Osteoblast (primary cell): ENCODE results near the gene RBM33. TPM values are rescaled to one million over a fixed set of nuclear protein-coding genes. Genes with fewer than 3 reads are reported as not detected.
A peak's percentile ranks its signal among the peaks of the same experiment; 100 is the strongest.
"Not testable (repeated sequence)": the region's sequence is repeated elsewhere in the genome, so short reads cannot be mapped to it uniquely, and the experiment has no call there.

Experiments used
- DNase-seq: peaks from one replicate; pipeline ENCODE4 v3.0.0; 2011; ENCODE audit warnings: low spot score, mixed read lengths; ENCODE audit not compliant: insufficient read length; ENCODE audit errors: missing footprints
- H2AFZ ChIP-seq: 2 replicates; pipeline ENCODE4 v1.6.0; 2011; ENCODE audit warnings: mild to moderate bottlenecking, low read length
- H3K27ac ChIP-seq: 2 replicates; pipeline ENCODE4 v1.5.1; 2011; ENCODE audit warnings: mild to moderate bottlenecking, low read depth, low read length, moderate library complexity
- H3K27me3 ChIP-seq: 2 replicates; pipeline ENCODE4 v1.6.0; 2012; ENCODE audit warnings: mild to moderate bottlenecking, control low read depth, inconsistent platforms, low read length, moderate library complexity; ENCODE audit not compliant: insufficient read depth
- H3K36me3 ChIP-seq: 2 replicates; pipeline ENCODE4 v1.5.1; 2011; ENCODE audit warnings: mild to moderate bottlenecking, low read length, control low read depth, moderate library complexity; ENCODE audit not compliant: insufficient read depth
- H3K4me1 ChIP-seq: 2 replicates; pipeline ENCODE4 v1.5.1; 2011; ENCODE audit warnings: mild to moderate bottlenecking, low read length, control low read depth, moderate library complexity; ENCODE audit not compliant: insufficient read depth
- H3K4me2 ChIP-seq: 2 replicates; pipeline ENCODE4 v1.6.0; 2011; ENCODE audit warnings: mild to moderate bottlenecking, low read length; ENCODE audit not compliant: insufficient read depth
- H3K4me3 ChIP-seq: fragments of 200-600 bp; sonication (generic); 3 replicates; pipeline ENCODE4 v1.5.1; 2012; ENCODE audit warnings: mild to moderate bottlenecking, low read length, inconsistent platforms; ENCODE audit not compliant: insufficient read depth
- H3K79me2 ChIP-seq: 2 replicates; pipeline ENCODE4 v1.6.0; 2012; ENCODE audit warnings: mild to moderate bottlenecking, low read length, control low read depth, inconsistent platforms; ENCODE audit not compliant: insufficient read depth
- H3K9me3 ChIP-seq: 2 replicates; pipeline ENCODE4 v1.5.1; 2011; ENCODE audit warnings: low read depth, low read length, control low read depth
- H4K20me1 ChIP-seq: 2 replicates; pipeline ENCODE4 v1.6.0; 2012; ENCODE audit warnings: mild to moderate bottlenecking, low read length, control low read depth; ENCODE audit not compliant: insufficient read depth
- CTCF ChIP-seq: IDR thresholded peaks from 2 replicates; pipeline ENCODE4 v1.5.1; 2011; ENCODE audit warnings: mild to moderate bottlenecking, low read depth, low read length, moderate library complexity; ENCODE audit errors: extremely low read depth
- total RNA-seq: library from RNA; depleted of rRNA; stranded (reverse); fragments of >200 nt; gene quantifications from 2 replicates; pipeline ENCODE4 v1.2.3, GENCODE V29; 2012

RBM33 gene
- total RNA-seq, 1 donor = 27.5 TPM

- not testable (repeated sequence) for H3K36me3 ChIP-seq, DNase-seq, H3K4me1 ChIP-seq, H3K9me3 ChIP-seq, H3K27me3 ChIP-seq, H3K27ac ChIP-seq, H2AFZ ChIP-seq, H3K4me2 ChIP-seq, H3K4me3 ChIP-seq
- Histone ChIP-seq H4K20me1 (peaks cover 21% of the 10 kb centered on the region), H3K79me2 (peaks cover 59% of the 10 kb centered on the region)
These were observed 46.2 kb downstream of the RBM33 start for GRCh38 chr7:155690655-155691054.

- no peaks in the 10 kb centered on the region for H3K36me3 ChIP-seq
- H3K9me3 ChIP-seq = no peaks in the 10 kb centered on the region
- no peaks in the 10 kb centered on the region for H3K4me1 ChIP-seq
- no peak for DNase-seq
- H3K4me2 ChIP-seq = no peak overlapping the region
- H3K27ac ChIP-seq = no peak overlapping the region
- no peak overlapping the region for H3K4me3 ChIP-seq
- no peak overlapping the region for H2AFZ ChIP-seq
- H4K20me1 ChIP-seq = peaks cover 32% of the 10 kb centered on the region
- H3K27me3 ChIP-seq = no peaks in the 10 kb centered on the region
- peaks cover 68% of the 10 kb centered on the region for H3K79me2 ChIP-seq
- no peak for TF ChIP-seq CTCF
These were observed 47.9 kb downstream of the RBM33 start for GRCh38 chr7:155692317-155692716.

- H2AFZ ChIP-seq = no peak overlapping the region
- peaks cover 77% of the 10 kb centered on the region for H3K79me2 ChIP-seq
These were observed 49.4 kb downstream of the RBM33 start for GRCh38 chr7:155693826-155694225.

GRCh38 chr7:155694851-155695250 is 50.4 kb downstream of the RBM33 start:
- peak overlapping the region; percentile 15 for H3K4me2 ChIP-seq
- H3K4me3 ChIP-seq = no peak overlapping the region
- no peaks in the 10 kb centered on the region for H3K9me3 ChIP-seq
- peaks cover 47% of the 10 kb centered on the region for H4K20me1 ChIP-seq
- DNase-seq = peak; percentile 38
- no peak overlapping the region for H2AFZ ChIP-seq
- H3K27me3 ChIP-seq = no peaks in the 10 kb centered on the region
- H3K36me3 ChIP-seq = no peaks in the 10 kb centered on the region
- no peak for TF ChIP-seq CTCF
- H3K27ac ChIP-seq = no peak overlapping the region
- H3K79me2 ChIP-seq = peaks cover 88% of the 10 kb centered on the region
- H3K4me1 ChIP-seq = no peaks in the 10 kb centered on the region

More at GRCh38 chr7:155693826-155694225, 49.4 kb downstream of the RBM33 start:
- Histone ChIP-seq H4K20me1 (peaks cover 40% of the 10 kb centered on the region), H3K4me1 (no peaks in the 10 kb centered on the region), H3K36me3 (no peaks in the 10 kb centered on the region), H3K4me2 (no peak overlapping the region), H3K9me3 (no peaks in the 10 kb centered on the region), H3K27me3 (no peaks in the 10 kb centered on the region), H3K4me3 (no peak overlapping the region), H3K27ac (no peak overlapping the region)
- no peak for TF ChIP-seq CTCF
- DNase-seq = no peak

- Histone ChIP-seq H3K27me3 (no peaks in the 10 kb centered on the region), H3K9me3 (no peaks in the 10 kb centered on the region), H3K4me1 (no peaks in the 10 kb centered on the region), H3K79me2 (peaks cover 81% of the 10 kb centered on the region), H2AFZ (no peak overlapping the region), H3K4me3 (no peak overlapping the region), H4K20me1 (peaks cover 47% of the 10 kb centered on the region), H3K4me2 (no peak overlapping the region), H3K36me3 (peaks cover 9% of the 10 kb centered on the region), H3K27ac (no peak overlapping the region)
- TF ChIP-seq CTCF = no peak
- no peak for DNase-seq
These were observed 52.3 kb downstream of the RBM33 start for GRCh38 chr7:155696747-155697146.
